SW 1271 (cell line): Measurements from ENCODE around the gene WIPF2.
"Not testable (repeated sequence)": the region's sequence is repeated elsewhere in the genome, so short reads cannot be mapped to it uniquely, and the experiment has no call there.

Experiments
- DNase-seq, 2 experiments: peaks; one replicate each; lab custom pipeline; 2025; lab: John Stamatoyannopoulos, UW

Gene WIPF2

DNA sequence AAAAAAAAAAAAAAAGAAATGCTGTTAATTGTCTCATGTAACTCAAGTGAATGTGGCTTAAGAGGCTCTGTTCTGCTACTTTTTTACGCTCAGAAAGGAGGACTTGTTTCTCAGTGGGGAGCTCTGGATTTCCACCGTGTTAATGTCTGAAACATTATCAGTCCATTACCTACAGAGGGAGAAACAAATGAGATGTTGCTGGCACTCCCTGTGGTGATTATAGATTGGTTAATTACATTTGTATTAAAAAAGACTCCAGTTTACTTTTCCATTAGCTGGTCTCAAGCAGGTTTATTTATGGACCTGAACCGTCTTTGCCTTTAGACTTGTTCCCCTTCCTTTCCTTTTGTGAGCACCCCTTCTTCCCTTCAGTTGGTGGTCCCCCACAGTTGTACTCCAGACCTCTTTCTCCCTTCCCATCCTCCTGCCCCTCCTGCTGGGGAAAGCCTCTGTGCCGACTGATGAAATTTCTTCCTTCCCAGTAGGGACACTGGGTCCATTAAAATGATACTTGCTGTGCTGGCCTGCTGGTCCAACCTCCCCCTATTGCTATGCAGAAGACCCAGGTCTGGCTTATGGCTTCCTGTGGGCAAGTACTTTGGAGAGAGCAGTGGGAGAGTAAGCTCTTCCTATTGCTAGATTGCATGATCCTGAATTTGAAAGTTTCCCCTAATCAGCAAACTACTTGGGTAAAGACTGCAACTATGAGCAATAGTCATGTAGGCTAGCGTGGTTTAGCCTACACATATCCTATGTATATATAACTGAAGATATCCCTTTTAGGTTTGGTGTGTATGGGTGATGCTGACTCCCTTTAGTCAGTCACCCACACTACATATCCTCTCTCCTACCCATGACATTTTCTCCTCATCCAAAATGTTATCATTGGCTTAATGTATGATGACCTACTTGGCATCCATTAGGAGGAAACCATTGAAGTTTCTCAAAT is 76.7 kb downstream of the WIPF2 start:
- no peak for DNase-seq

DNA sequence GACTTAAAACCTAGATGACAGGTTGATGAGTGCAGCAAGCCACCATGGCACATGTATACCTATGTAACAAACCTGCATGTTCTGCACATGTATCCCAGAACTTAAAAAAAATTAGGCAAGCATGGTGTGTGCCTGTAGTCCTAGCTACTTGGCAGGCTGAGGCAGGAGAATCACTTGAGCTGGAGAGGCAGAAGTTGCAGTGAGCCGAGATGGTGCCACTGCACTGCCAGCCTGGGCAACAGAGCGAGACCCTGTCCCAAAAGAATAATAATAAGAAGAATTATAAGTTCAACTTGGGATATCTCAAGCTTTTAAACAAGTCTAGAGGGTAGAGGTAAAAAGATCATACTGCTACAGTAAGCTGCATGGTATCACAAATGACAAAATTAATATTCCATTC is 78.4 kb downstream of the WIPF2 start:
- DNase-seq: no peak

DNA sequence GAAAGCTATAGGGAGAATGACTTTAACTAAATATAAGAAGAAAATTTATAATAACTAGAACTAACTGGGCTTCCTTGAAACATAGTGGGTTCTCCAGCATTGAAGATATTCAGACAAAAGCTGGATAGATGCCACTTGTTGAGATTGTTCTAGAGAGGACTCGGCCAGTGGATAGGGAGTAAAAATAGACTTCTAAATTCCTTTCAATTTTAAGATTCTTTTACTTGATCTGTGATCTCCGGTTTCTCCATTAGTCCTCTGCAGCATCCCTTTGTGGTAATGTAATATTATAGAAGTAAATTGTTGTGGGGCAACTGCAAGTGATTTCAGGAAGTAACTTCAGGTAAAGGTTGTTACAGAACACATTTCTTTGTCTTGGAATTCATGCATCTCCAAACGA is 79.6 kb downstream of the WIPF2 start:
- DNase-seq: no peak

DNA sequence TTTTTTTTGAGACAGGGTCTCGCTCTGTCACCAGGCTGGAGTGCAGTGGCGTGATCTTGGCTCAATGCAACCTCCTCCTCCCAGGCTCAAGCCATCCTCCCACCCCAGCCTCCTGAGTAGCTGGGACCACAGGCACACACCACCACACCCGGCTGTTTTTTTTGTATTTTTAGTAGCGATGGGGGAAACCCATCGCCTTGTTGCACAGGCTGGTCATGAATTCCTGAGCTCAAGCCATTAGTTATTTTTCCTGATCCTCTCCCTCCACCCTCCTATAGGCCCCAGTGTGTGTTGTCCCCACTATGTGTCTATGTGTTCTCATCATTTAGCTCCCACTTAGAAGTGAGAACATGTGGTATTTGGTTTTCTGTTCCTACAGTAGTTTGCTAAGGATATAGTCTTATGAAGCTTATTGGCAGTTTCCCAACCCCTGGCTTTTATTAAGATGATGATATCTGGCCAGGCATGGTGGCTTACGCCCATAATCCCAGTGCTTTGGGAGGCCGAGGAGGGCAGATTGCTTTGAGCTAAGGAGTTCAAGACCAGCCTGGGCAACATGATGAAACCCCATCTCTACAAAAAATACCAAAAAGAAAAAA is 80.2 kb downstream of the WIPF2 start:
- not testable (repeated sequence) for DNase-seq

DNA sequence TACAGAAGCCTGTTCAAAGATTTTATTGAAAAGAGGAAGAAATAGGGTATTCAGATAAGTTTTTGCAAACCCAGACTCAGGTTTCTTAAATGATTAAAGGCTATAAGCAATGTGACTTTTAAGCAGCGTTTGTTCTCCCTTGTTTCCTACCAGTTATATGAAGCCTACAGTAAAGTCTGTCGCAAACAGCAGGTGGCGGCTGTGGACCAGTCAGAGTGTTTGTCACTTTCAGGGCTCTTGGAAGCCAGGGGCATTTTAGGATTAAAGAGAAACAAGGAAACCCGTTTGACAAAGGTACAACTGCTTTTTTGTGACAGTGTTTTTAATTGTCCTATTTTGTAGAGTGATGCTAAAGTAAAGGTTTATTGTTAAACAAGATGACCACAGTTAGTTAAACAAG is 82.2 kb downstream of the WIPF2 start:
- peak in 1 of 2 experiments; percentile 37 for DNase-seq

DNA sequence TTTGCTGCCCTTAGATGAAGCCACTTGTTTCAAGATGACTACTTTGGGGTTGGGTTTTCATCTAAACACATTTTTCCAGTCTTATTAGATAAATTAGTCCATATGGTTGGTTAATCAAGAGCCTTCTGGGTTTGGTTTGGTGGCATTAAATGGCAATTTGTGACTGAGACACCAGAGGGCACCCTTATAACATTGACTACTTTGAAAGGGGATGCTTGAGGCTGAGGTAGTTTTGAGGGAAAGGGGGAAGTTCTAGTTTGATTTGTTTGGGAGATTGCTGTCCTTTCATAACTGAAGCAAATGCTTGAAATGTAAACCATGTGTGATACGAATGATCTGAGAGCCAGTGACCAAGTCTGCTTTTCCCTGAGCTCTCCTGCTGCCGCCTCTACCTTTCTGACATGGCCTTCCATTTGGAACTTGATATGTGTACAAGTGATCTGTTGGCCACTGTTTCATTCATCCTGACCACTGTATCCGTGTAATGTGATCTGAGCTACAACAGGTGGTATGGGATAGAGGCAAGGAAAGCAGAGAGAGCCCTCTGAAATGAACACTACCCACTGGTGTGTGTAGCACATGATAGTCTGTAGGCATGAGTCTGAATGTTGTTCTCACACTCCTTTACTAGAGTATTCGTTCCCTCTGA is 84.0 kb downstream of the WIPF2 start:
- DNase-seq: peak; percentile 25 to 51

DNA sequence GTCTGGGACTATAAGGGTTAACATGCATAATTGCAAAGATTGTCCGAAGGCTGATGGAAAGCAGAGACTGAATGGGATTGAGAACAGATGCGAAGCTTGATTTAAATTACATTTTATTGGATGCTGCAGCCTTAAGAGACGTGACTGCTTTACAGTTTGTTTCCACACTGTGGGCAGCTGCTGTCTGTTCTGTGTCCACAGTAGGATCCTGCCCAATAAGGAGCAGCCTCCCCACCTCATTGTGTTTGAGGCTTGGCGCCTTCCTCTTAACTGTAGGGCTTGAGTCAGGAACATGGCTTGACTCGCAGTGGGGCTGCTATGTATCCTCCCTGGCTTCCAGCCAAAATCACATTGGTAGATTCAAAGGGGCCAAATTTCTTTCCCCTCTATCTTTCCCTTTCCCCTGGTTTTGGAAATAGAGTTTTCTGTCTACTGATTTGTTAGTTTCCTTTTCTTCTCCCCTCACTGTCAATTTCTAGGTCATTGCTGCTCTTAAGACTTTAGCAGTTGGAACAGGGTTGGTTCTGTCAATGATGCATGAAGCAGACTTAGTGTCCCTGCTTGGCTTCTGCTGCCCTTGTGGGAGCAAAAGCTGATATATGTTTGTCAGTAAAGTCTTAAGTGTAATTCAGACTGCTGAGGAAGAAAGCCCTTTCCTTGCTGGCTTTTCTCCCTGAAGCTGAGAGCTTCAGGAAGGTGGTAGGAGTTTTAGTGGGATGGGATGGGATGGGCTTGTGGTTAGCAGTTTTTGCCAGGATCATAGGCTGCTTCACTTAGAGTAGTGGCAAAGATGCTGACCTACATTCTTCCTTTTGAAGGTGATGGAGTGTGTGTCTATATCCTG is 84.8 kb downstream of the WIPF2 start:
- DNase-seq: no peak

DNA sequence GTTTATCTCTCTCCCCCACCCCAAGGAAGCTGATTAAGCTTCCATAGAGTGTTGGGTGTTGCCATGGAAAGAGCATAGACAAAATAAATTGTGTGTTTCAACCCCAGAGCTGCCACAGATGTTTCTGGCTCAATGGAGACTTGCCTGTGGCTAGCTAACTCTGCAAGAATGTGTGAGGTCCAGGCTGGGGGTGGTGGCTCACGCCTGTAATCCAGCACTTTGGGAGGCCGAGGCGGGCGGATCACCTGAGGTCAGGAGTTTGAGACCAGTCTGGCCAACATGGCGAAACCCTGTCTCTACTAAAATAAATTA is 85.4 kb downstream of the WIPF2 start:
- DNase-seq: not testable (repeated sequence)

DNA sequence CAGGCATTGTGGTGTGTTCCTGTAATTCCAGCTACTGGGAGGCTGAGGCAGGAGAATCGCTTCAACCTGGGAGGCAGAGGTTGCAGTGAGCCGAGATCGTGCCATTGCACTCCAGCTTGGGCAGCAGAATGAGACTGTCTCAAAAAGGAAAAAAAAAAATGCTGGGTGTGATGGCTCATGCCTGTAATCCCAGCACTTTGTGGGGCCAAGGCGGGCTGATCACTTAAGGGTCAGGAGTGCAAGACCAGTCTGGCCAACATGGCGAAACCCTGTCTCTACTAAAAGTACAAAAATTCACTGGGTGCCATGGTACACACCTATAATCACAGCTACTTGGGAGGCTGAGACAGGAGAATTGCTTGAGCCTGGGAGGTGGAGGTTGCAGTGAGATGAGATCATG is 85.8 kb downstream of the WIPF2 start:
- not testable (repeated sequence) for DNase-seq

DNA sequence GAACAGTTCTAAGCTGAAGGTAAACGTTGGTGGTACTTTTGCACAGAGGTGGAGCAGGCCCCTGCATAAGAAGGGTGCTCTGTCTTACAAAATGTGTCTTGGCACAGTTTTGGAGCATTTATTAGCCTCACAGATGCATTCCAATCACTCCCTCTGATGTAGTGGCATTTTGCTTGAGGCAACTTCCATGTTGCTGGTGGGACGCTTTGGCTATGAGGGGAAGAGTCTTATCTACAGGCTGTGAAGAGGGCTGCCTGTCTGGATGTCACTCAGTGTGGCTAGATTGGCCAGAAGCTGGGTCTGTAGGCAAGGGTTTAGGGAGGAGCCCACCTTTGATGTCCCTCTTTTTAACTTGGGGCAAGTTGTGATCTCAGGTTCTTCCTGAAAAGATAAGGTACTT is 87.3 kb downstream of the WIPF2 start:
- DNase-seq: no peak

DNA sequence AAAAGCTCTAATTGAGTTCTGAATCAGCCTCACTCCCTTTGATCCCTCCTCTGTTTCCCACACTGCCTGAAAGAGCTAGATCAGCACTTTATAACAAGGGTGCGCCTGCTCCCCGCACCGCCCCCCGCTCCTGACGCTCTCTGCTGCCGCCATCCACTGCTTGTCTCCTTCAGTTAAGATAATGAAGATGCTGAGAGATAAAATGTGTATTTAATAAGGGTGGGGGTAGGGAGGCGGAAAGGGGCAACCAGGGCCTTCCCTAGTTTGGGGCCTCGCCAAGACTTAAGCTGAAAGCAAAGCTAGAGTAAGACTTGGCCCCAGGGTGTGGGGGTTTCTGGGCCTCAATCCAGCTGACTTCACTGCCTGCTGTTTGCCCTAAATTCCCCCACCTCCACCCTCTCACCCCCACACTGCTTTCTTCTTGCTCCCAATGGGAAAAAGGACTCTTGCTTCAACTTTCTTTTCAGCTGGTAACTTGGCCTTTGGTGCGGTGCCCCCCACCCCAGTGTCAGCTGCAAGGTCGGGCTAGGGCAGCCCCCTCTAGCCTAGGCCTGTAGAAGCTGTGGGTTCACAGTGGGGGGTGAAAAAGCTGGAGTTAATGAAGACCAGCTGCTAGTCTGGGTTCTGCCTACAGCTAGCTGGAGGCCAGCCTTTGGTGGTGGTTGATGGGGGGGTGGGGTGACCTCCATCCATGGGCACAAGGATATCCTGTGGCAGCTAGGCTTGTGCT is 88.1 kb downstream of the WIPF2 start:
- DNase-seq: no peak

DNA sequence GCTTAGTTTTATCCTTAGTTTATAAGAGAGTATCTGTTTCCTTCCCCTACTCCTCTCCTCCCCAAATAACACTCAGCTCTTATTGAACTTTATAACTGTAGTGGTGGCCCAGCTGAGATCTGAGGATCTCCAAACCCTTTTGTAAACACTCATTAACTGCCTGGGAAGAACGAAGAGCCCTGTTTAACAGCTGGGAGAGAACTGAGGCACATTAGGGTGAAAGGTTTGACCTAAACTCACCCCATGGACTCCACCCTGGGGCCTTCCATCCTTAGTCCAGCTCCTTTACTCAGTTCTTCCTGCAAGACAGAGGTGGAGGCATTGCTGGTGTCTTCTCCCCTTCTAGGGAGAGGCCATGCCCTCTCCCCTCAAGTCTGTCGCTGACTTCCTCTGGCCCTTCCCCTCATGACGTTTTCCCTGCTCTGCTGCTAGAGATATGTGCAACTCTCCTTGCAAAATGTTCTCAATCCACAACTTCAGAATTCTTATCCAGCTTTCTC is 88.7 kb downstream of the WIPF2 start:
- no peak for DNase-seq

DNA sequence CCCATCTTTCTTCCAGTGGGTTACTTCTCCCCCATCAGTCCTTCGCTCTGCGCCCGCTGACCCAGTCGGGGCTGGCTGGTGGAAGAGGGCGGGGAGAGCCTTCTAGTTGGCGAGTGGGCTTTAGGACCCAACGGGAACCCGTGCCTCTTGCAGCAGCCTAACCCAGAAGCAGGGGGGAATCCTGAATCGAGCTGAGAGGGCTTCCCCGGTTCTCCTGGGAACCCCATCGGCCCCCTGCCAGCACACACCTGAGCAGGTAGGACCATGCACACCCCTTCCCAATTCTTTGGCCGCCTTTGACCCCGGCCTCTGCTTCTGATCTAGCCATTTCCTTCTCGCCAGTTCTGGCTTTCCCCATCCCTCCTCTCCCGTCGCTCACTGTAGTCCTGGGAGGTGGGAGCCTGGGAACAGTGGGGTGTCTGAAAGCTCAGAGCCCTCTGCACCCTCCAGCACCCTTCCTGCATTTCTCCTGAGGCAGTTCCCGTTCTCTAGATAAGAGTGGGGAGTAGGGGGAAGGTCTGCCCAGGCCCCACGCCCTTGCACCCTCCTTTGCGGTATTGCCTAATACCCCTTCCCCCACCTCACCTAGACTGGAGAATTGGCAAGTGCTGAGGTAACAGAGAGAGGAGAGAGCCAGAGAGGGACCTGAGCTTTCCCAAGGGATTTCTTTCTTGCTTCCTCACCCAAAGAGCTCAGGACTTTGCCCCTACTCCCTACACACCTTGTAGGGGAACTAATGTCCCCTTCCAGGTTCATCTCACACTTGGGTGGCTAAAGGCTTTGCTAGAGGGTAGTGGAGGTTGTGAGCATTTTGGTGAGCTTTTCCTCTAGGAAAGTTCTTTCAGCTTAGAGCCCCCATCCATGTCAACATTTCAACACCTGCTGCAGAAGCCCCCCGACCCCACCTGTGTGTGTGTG is 90.2 kb downstream of the WIPF2 start, which contains the start of gene RARA:
Gene RARA (plus strand): TSS at position 150 of the 918 bp plus-strand sequence. CDS start 22,039 bp downstream, outside the sequence.
- no peak for DNase-seq

DNA sequence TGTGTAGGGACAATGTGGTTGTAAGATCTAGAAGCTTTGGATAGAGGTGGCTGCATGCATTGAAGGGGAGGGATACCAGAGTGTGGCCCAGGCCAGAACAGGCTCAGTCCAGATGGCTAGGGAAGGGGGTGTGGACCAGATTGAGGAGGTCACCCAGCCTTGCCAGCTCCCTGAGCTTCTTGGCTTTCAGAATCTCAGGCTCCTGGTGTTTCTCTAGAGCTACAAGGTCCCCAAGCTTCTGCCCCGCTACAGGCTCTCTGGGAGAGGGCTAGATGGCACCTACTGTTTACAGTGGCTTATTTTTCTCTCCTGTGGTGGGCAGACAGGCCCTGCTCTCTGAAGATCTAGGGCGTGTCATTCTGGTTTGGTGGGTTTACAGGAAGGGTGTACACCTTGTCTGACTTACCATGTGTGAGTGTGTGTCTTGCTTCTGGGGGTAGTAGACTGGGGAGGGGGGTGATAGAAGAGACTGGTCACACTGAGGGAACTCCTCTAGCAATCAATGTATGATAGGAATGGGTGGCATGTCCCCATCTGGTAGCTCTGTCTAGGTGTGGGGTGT is 90.9 kb downstream of the WIPF2 start:
- DNase-seq: no peak

DNA sequence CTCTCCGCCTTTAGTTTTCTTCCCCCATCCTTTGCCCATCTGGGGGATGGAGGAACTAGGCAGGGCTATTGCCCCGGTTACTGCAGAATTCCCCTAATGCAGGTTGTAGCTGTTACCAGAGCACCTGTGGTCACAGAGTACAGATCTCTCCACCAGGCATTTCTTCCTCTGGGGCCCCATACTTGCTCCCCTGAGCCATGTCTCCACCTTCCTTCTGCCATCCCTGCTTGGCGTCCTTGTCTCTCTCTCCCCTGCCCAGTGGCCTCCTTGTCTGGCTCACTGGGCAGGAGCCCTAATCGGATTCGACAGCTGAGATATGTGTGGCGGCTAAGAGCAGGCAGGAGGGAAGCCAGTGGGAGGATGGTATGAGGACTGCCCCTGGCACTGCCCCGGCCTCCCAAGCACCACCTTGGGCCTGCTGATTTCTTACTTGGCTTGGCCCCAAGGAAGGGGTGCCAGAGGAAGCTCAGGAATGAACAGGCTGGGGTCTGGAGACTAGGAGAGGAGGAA is 91.8 kb downstream of the WIPF2 start:
- DNase-seq: no peak

DNA sequence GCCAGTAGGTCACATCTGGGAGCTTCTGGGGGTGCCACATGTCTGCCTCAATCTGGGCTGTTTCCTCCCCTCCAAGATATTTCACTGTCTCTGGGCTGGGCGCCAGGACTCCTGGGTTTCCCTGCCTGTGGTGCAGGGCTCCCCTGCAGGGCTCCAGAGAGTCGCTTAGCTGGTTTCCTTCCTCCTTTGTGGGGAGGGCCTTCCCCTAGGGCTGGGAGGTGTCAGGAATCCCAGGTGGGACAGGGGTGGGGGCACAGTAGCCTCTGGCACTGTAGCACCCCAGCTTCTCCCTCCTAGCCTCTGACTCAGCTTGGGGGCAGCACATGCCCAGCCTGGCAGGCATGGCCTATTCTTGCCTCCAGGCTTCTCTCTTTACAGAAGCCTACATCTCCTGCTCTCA is 92.5 kb downstream of the WIPF2 start:
- no peak for DNase-seq

DNA sequence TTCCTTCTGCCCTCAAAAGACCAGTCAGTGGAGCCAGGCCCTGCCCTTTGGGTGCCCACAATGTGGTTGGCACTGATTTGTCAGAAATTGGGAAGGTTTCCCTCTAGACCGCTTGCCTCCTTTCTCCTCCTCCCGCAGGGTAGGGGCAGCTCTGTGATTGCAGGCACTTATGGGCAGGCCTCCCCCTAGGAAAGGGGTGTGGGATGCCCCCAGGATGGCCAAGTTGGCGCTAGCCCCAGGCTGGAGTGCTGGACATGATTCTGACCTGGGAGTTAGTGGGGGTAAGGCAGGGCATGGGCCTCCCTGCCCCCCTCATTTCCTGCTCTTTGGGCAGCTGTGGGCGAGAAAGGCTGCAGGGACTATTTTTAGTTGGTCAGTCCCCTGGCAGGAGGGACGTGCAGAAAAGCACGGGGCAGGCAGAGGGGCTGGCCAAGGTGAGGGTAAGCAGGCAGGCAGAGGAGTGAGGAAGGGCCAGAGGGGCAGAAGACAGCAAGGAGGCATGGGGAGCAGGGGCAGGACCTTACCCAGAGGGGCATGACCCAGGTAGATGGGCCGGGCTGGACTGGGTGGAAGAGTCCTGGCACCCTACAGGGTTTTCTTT is 93.1 kb downstream of the WIPF2 start:
- DNase-seq: no peak

DNA sequence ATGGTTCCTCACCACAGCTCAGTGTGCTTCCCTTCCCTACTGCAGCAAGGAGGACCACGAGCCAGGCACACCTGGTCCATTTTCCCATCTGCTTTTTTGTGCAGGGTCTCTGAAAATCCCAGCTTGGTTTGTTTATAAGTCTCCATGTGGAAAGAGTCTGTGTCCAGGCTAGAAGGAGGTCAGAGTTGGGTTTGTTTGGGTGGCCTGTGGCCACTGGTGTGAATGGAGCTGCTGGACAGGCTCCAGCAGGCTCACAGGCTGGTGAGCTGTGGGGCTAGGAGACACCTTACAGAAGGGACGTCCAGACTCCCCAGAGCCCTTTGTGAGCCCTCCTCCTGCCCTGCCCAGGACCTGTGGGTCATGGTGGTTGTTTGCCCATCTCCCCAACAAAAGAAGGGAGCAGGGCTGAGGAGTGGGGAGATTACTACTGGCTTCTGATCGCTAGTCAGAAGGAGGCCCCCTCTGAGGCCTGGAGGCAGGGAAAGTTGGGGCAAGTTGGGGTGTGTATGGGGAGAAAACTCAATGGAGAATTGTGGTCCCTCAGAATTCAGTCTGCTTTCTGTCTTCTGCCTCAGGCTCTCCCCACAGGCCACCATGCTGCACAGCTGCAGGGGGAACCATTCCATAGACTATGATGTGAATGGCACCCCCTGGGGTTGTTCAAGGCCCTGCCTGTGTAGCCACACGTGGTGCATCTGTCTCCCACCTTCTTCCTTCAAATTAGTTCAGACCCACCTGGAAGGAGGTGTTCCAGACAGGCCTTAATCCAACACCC is 94.0 kb downstream of the WIPF2 start:
- no peak for DNase-seq
